HG03095 (cell line): ENCODE data around the gene ARHGAP26.
A peak's percentile ranks its signal among the peaks of the same experiment; 100 is the strongest.

Experiments used
- ATAC-seq: cut with Tn5 transposase; IDR thresholded peaks from one replicate; pipeline ENCODE4 v1.9.1; 2021; ENCODE audit warnings: moderate library complexity; ENCODE audit not compliant: unreplicated experiment

The ARHGAP26 gene

DNA sequence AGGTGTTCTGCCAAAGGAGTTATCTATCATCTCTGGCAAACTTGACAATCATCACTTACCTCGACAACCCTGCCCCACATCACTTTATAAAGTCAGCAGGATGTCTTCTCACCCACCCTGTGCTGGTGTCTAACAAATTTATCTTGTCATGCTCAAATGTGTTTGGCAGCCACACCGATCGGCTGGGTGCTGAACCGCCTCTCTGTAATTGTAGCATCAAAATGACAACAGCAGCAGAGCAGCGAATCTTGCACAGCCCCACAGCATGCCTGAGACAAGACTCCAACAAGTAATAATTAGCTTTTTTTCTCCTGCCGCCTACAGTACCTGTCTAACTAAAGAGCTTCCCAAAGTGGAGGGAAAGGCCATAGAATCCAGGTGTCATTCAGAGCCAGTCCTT lies 457.1 kb downstream of the ARHGAP26 start:
- no peak for ATAC-seq

DNA sequence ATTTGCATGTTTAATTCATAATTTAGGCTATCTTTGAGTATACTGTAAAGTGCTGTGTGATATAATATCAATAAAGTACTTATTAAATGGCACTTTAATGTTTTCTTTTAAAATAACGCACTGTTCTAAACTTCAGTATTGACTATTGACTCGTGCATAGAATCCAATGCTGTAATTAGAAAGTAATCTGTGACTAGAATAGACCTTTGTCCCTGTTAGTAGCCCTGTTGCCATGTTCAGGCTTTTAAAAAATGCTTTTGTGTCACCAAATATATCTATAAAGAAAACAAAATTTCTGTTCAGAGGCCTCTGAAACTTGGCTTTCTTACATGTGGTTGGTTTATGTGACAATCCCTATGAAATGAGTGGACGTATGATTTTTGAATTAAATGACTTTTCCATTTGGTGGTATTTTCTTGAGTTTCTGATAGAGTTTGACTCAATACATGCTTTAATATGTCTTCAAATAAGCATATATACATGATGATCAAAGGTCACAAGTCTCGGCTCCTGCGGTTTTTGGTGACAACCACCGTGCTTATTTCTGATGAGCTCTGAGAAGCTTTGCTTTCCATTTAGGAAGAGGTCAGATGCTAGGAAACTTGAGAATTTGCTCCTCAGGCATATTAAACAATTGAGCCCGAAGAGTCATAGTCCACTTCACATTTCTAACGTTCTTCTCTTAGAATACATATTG lies 458.6 kb downstream of the ARHGAP26 start:
- ATAC-seq, result no peak

DNA sequence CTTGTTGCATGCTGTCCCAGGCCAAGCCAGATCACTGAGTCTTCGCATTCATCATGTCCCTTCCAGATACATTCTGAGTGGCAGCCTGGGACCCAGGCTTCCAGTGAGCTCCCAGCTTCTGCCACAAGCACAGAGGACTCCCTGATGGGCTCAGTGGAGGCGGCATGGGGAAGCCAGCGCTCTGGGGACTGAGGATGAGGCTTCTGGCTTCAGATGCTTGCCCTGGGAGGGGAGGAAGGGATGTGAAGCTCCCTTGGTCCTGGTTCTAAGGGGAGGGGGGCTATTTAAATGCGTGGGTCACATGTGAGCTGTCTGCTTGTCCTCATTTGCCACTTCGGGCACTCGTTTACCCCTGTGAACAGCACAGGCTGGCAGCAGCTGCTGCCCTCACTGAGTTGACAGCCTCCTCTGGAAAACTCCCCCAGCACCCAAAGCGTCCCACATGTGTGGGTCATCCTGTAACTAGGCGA lies 459.3 kb downstream of the ARHGAP26 start:
- ATAC-seq, result peak; percentile 25

DNA sequence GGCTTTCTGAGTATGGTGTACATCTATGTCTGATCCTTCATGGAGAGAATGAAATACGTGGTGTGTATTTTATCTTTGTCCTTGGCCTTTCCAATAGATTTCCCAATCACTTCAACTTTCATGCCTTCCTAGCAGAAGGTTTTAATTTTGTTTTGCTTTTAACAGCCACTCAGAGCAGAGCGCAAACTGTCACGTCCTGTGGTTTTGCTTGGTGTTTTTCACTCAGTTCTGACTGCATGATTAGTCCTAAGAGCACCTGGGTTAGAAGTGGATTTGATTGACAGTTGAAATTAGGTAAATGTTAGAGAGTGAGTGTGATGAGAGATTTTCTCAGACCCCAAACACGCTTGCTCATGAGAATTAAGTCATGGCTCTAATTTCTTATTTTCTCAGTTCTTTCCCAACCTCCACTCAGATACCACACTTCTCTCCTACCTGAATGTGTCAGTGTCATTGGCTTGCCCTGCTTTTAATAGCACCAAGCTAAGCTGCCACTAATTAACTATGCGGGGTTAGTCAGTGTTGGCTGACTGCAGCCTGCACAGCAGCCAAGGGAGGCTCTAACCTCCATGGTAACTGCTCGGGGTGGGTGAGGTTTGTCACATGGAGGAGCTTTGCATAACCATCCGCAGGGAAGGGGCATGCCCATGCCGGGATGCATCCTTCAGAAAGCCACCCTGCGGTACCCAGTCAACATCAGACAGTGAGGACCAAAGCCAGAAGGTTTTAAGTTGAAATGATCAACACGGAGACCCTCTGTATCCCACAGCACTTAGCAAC lies 459.9 kb downstream of the ARHGAP26 start:
- ATAC-seq, result peak; percentile 89

DNA sequence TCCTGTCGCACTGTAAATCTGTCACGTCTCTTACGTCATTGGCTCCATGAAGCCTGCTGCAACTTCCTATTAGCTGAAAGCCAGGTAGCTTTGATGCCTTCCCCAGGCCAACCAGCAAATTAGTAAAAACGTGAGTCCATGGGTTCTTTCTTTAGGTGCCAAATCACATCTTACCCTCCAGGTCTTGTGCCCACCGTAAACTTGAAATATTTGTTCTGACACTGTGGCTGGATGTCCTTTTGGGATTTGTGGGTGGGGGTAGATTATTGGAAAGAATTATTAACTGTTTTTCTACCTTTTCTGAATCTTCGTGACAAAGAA lies 460.5 kb downstream of the ARHGAP26 start:
- no peak for ATAC-seq

DNA sequence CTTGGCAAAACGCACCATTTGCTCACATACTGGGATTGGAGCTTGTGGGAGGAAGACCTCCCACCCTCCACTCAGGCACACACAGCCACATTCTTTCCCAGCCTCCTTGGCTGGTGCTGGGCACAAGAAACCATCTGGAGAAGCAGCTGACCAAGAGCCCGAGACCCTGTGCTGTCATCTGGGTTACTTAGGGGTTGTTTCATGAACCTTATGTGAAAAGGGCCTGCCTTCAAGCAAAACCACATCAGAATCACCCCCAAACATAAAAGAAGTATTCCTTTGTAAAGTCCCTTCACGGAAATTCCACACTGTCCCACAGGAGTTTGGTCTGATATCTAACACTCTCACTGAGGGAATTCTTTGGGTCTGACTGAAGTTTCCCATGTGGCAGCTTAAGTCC lies 461.2 kb downstream of the ARHGAP26 start:
- no peak for ATAC-seq

DNA sequence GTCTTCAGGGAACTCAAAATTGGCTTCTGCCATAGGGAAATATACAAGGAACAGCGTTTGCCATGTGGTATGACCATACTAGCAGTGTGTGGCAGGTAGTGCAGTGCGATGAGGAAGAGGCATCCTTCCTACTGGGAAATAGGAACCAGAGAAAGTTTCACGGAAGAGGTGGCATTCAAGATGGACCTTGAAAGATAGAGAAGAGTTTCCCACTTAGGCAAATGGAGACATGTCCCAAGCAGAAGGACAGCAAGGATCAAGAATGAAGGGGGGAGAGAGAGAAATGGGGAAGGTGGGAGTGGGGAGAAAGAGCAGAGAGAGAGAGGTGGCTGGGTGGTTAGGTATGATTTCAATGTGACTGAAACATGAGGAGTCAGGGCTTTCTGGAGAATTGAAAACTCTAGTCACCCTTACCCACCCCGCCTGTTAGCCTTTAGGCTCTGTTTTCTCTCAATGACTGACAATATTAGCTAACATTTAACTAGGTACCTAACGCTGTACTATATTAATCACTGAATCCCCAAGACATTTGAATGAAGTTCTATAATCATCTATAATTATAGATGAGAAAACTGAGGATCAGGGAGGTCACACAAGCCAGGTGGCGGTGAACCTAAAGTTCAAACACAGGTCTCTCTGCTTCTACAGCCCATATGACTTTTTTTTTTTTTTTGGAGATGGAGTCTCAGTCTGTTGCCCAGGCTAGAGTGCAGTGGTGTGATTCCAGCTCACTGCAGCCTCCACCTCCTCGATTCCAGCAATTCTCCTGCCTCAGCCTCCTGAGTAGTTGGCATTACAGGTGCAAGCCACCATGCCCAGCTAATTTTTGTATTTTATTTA lies 462.0 kb downstream of the ARHGAP26 start:
- ATAC-seq, result no peak

DNA sequence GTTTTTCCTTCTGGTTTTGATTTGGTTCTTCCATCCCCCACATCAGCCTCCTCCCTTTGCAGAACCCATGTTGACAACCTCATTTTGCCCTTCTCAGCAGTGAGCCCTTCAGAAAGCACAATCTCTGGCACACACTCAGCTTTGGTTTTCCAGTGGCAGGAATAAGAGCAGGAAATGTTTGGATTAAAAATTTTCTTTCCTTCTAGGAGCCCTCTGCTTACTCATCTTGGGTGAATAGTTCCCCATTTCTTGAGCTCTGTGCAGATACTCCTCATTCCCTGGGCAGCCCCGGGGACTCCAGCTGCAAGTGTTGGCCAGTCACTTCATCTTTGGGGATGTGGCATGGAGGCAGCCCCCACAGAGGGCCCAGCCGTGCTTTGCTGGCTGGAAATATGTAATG lies 462.9 kb downstream of the ARHGAP26 start:
- no peak for ATAC-seq

DNA sequence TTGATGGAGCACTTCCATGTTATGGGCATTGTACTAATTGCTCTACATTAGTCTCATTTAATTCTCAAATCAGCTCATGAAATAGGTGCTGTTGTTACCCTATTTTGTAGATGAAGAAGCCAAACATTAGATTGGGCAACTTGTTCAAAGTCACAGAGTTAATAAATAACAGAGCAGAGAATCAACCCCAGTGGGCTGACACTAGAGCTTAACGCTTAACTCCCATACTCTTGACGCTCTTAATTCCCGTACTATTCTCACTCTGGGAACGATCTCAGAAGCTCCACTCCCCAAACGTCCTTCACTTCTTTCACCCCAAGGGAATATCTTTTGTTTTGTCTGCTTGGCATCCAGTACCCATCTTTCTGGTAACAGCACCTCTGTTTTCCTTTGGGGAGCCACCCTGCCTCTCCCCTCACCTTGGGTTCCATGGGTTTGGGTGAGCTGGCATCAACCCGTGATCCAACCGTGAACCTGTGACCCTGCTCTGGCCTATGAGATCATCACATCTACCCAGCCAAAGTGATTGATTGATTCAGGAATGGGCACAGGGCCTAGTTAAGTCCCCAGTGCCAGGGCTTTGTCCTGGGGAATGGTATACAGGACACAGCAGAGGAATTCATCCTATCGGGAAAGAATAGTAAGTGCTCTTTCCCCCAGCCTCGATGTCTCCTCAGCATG lies 464.1 kb downstream of the ARHGAP26 start:
- ATAC-seq, result no peak

DNA sequence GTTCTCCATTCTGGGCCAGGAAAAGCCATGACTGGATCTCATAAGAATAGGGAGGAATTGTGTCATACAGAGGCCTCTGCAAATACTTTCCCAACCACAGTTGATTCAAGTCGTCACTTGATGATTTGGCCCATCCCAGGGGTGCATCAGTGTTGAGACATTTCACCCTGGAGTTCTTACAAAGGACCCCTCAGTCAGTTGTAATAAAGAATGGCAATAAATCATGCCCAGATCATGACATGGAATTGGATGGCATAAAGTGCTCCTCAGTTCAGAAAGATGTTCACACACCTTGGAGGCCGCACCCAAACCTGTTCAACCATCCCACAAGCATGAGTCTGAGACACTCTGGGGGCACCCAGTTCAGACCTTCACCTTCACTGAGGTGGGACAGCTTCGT lies 465.2 kb downstream of the ARHGAP26 start:
- ATAC-seq, result no peak

DNA sequence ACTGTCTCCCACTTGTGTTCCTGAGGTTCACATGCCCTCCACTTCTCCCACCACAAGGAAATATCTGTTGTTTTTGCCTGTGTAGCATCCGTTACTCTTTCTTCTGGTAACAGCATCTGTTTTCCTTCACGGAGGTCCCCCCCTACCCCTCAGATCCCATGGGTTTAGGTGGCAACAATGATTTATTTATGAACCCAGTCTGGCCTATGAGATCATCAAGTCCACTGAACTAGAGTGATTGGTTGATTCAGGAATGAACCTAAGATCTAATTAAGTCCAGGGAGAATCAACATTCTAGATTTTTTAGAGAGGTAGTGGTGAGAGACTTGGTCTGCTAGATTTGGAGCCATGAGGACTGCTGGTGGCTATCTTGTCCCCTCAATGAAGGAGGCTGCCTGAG lies 466.5 kb downstream of the ARHGAP26 start:
- no peak for ATAC-seq

DNA sequence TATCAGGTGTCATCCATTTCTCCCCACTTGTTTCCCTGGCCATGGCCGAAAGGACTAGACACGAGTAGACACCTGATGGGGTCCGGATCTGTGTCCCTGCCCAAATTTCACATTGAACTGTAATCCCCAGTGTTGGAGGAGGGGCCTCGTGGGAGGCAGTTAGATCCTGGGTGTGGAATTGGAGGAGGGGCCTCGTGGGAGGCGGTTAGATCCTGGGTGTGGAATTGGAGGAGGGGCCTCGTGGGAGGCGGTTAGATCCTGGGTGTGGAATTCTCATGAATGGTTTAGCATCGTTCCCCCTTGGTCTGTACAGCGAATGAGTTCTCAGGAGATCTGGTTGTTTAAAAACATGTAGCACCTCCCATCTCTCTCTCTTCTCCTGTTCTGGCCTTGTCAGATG lies 467.5 kb downstream of the ARHGAP26 start:
- ATAC-seq, result no peak

DNA sequence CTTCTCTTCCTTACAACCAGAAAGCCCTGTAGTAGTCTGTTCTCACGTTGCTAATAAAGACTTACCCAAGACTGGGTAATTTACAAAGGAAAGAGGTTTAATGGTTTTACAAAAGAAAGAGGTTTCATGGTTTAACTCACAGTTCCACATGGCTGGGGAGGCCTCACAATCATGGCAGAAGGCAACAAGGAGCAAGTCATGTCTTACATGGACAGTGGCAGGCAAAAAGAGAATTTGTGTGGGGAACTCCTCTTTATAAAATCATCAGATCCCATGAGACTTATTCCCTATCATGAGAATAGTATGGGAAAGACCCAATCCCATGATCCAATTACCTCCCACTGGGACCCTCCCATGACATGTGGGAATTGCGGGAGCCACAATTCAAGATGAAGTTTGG lies 468.4 kb downstream of the ARHGAP26 start:
- ATAC-seq, result no peak

DNA sequence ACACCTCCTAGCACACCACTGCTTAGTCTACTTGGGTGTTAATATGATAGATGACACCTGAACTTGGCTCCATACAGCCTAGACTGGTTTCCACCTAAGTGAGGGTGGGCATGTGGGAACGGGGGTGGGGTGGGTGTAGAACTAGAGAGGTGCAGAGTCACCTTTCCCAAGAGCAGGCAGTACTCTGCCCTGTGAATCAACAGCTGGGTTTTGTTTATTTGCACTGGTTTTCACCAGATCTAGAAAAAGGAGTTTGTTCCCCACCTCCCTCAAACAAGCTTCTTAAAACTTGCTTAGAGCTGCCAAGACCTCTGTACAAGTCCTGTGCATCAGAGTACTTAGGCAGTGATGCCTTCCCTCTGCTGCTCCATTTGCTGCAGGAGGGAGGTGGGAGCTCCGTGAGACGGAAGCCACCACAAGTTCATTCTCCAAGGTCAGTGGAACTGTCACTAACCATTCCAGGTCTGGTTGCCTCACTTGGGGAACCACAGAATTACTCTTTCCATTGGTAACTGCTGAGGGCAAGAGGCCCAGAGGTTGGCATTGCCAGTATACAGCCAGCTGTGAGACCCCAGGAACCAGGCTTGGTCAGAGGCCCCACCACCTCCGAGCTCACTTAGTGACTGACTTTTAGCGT lies 469.8 kb downstream of the ARHGAP26 start:
- no peak for ATAC-seq

DNA sequence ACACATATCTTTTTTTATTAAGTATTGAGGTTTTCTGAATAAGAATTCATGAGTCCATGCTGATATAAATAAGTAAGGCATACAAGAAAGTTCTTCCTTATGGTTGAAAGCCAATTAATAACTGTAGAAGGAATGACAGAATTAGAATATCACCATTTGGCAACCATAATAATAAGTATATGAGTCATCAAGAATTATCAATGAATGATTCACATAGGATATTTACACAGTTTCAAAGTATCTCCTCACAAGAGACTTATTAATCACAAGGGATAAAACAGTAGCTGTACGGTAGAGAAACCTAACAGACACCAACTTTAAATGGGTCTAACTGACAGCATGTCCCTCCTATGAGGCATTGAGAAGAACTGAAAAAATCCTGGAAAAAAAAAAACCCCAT lies 471.7 kb downstream of the ARHGAP26 start:
- ATAC-seq, result no peak

DNA sequence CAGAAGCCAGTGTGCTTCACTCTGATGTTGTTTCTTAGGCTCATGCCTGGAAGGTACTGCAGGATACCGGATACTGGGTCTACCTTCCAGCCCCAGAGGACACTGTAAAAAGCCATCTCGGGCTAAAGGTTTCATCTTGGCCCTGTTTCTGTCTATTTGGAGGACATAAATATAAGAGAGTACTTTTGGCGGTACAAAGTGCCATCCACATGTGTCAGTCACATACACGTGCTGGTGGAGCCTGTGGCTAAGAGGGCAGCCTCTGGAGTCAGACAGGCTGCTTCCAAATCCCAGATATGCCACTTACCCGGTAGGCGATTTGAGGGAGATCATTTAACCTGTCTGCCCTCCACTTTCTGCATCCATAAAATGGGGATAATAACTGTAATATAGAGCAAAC lies 472.9 kb downstream of the ARHGAP26 start:
- no peak for ATAC-seq

DNA sequence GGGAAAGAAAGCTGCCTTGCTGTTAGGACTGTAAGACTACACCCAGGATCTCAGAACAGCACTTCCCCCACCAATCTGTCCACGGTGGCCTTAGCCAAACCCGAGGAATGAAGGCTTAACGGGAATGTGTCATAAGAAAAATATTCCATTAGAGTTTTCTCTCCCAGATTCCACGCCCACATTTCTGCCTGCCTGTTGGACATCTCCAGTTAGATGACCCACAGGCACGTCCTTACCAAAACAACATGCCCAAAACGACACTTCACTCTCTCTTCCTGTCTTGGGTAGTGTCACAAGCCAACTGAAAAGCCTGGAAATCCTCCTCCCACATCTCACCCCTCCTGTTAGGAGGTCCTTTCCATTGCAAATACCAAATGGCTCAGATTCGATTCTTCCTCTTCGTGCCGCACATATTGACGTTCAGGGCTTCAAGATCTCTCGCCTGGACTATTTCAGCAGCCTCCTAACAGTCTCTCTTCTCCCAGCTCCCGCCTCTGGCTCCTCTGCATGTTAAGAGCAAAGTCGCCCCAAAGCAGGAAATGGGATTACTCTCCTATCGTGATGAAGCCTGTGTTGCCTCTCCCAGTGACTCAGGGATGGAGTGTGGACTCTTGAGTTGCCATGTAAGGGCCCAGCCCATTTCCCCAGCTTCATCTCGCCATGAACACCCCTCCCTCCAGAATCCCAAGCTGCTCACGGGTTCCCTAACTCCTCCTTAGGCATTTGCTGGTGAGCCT lies 474.0 kb downstream of the ARHGAP26 start:
- ATAC-seq, result no peak

DNA sequence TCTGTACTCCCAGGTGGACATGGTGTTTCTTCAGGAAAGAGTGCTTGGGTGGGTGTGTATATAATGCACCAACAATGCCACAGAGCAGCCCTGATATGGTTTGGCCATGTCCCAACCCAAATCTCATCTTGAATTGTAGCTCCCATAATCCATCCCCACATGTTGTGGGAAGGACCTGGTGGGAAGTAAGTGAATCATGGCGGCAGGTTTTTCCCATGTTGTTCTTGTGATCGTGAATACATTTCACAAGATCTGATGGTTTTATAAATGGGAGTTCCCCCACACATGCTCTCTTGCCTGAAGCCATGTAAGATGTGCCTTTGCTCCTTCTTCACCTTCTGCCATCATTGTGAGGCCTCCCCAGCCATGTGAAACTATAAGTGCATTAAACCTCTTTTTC lies 474.8 kb downstream of the ARHGAP26 start:
- ATAC-seq, result no peak

DNA sequence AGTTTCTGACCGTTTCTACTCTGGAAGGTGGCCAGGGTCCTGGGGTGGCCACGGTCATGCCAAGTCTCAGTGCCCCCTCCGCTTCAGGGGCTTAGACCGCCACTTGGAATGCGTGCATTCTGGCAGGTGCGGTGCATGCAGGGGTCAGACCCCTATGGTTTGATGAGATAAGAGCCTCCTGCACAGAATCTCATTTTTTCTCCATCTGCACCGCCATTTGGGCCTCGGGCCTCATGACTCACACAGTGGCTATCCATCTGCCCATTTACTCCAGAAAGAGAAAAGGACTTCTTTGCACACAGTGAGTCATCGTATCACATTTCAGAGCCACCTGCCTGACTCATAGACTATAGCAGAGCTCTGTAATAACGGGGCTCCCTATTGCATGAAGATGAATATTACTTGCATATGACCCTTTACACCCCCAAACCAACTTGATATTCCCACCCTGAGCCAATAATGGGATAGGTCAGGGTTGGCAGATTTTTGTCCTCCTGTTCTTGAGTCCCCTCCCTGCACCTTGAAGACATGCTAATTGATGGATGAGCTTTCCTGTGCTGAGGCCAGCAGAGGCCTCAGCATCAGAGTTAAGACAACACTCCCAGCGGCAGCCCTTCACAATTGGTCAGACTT lies 475.9 kb downstream of the ARHGAP26 start:
- no peak for ATAC-seq
